Osteoblast (primary cell): Measurements from ENCODE around the gene HSDL2. TPM values are rescaled to one million over a fixed set of nuclear protein-coding genes. Genes with fewer than 3 reads are reported as not detected.

Source experiments
- DNase-seq: peaks from one replicate; pipeline ENCODE4 v3.0.0; 2011; ENCODE audit warnings: low spot score, mixed read lengths; ENCODE audit not compliant: insufficient read length; ENCODE audit errors: missing footprints
- H2AFZ ChIP-seq: 2 replicates; pipeline ENCODE4 v1.6.0; 2011; ENCODE audit warnings: mild to moderate bottlenecking, low read length
- H3K27ac ChIP-seq: 2 replicates; pipeline ENCODE4 v1.5.1; 2011; ENCODE audit warnings: mild to moderate bottlenecking, low read depth, low read length, moderate library complexity
- H3K27me3 ChIP-seq: 2 replicates; pipeline ENCODE4 v1.6.0; 2012; ENCODE audit warnings: mild to moderate bottlenecking, control low read depth, inconsistent platforms, low read length, moderate library complexity; ENCODE audit not compliant: insufficient read depth
- H3K36me3 ChIP-seq: 2 replicates; pipeline ENCODE4 v1.5.1; 2011; ENCODE audit warnings: mild to moderate bottlenecking, low read length, control low read depth, moderate library complexity; ENCODE audit not compliant: insufficient read depth
- H3K4me1 ChIP-seq: 2 replicates; pipeline ENCODE4 v1.5.1; 2011; ENCODE audit warnings: mild to moderate bottlenecking, low read length, control low read depth, moderate library complexity; ENCODE audit not compliant: insufficient read depth
- H3K4me2 ChIP-seq: 2 replicates; pipeline ENCODE4 v1.6.0; 2011; ENCODE audit warnings: mild to moderate bottlenecking, low read length; ENCODE audit not compliant: insufficient read depth
- H3K4me3 ChIP-seq: fragments of 200-600 bp; sonication (generic); 3 replicates; pipeline ENCODE4 v1.5.1; 2012; ENCODE audit warnings: mild to moderate bottlenecking, low read length, inconsistent platforms; ENCODE audit not compliant: insufficient read depth
- H3K79me2 ChIP-seq: 2 replicates; pipeline ENCODE4 v1.6.0; 2012; ENCODE audit warnings: mild to moderate bottlenecking, low read length, control low read depth, inconsistent platforms; ENCODE audit not compliant: insufficient read depth
- H3K9me3 ChIP-seq: 2 replicates; pipeline ENCODE4 v1.5.1; 2011; ENCODE audit warnings: low read depth, low read length, control low read depth
- H4K20me1 ChIP-seq: 2 replicates; pipeline ENCODE4 v1.6.0; 2012; ENCODE audit warnings: mild to moderate bottlenecking, low read length, control low read depth; ENCODE audit not compliant: insufficient read depth
- CTCF ChIP-seq: IDR thresholded peaks from 2 replicates; pipeline ENCODE4 v1.5.1; 2011; ENCODE audit warnings: mild to moderate bottlenecking, low read depth, low read length, moderate library complexity; ENCODE audit errors: extremely low read depth
- total RNA-seq: library from RNA; depleted of rRNA; stranded (reverse); fragments of >200 nt; gene quantifications from 2 replicates; pipeline ENCODE4 v1.2.3, GENCODE V29; 2012

The HSDL2 gene
- total RNA-seq, 1 donor: 42.3 TPM

DNA sequence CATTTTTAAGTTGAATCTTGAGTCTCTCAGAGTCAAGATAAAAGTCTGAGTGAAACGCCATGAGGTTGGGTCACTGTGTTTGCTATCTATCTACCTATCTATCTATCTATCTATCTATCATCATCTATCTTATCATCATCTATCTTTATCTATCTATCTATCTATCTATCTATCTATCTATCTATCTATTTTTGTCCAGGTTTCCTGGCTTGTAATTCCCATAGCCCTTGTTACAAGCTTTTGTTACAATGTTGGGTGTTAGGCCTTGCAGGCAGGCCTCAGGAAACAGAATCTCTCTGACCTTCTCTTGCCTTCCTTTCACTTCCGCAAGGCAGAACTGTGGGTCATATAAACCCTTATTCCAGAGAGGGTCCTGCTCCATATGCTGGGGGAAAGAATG is 94.1 kb downstream of the HSDL2 start:
- Histone ChIP-seq H3K27me3 (no peaks in the 10 kb centered on the region), H3K4me1 (no peaks in the 10 kb centered on the region), H2AFZ (no peak overlapping the region), H4K20me1 (no peaks in the 10 kb centered on the region), H3K27ac (no peak overlapping the region), H3K4me3 (no peak overlapping the region), H3K4me2 (no peak overlapping the region), H3K79me2 (no peaks in the 10 kb centered on the region), H3K36me3 (peaks cover 11% of the 10 kb centered on the region), H3K9me3 (no peaks in the 10 kb centered on the region)
- TF ChIP-seq CTCF: no peak
- no peak for DNase-seq

DNA sequence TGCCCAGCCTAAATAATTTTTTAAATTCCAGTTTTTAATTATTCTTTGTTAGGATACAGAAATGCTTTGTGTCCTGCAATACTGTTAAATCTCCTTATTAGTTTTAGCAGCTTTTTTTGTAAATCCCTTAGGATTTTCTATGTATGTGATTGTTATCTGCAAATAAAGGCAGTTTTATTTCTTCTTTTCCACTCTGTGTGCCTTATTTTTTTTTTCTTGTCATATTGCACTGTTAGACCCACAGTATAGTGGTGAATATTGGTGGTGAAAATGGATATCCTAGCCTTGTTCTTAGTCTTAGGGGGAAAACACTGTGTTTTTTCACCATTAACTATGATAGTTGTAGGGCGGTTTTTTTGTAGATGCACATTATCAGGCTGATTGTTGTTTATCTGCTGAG is 95.4 kb downstream of the HSDL2 start:
- H3K4me2 ChIP-seq: no peak overlapping the region

GRCh38 chr9:112477330-112477729 is 97.4 kb downstream of the HSDL2 start:
- no peak overlapping the region for H2AFZ ChIP-seq
- no peaks in the 10 kb centered on the region for H3K9me3 ChIP-seq
- H3K4me2 ChIP-seq: no peak overlapping the region
- no peak overlapping the region for H3K4me3 ChIP-seq
- no peak overlapping the region for H3K27ac ChIP-seq
- H3K36me3 ChIP-seq: no peaks in the 10 kb centered on the region
- no peak for TF ChIP-seq CTCF
- H4K20me1 ChIP-seq: no peaks in the 10 kb centered on the region
- no peak for DNase-seq
- H3K79me2 ChIP-seq: no peaks in the 10 kb centered on the region
- H3K27me3 ChIP-seq: no peaks in the 10 kb centered on the region
- no peaks in the 10 kb centered on the region for H3K4me1 ChIP-seq

More for the DNA sequence above, 95.4 kb downstream of the HSDL2 start:
- Histone ChIP-seq H3K36me3 (peaks cover 11% of the 10 kb centered on the region), H4K20me1 (no peaks in the 10 kb centered on the region), H3K27me3 (no peaks in the 10 kb centered on the region), H3K27ac (no peak overlapping the region), H2AFZ (no peak overlapping the region), H3K4me1 (no peaks in the 10 kb centered on the region), H3K79me2 (no peaks in the 10 kb centered on the region), H3K4me3 (no peak overlapping the region), H3K9me3 (no peaks in the 10 kb centered on the region)
- no peak for DNase-seq
- no peak for TF ChIP-seq CTCF

DNA sequence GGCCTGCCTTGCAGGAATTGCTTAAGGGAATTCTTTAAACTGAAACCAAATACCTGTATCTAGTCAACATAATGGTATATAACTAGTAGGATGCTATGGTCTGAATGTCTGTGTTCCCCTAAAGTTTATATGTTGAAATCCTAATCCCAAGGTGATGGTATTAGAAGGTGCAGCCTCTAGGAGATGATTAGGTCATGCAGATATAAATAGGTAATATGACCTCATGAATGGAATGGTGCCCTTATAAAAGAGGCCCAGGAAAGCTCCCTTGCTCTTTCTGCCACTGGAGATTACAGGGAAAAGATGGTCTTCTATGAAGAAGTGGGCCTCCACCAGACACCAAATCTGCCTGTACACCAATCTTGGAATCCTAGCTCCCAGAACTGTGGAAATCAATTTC is 99.3 kb downstream of the HSDL2 start:
- DNase-seq: no peak
- TF ChIP-seq CTCF: no peak
- Histone ChIP-seq H3K4me1 (no peaks in the 10 kb centered on the region), H3K36me3 (no peaks in the 10 kb centered on the region), H3K4me2 (no peak overlapping the region), H3K27me3 (no peaks in the 10 kb centered on the region), H2AFZ (no peak overlapping the region), H3K4me3 (no peak overlapping the region), H3K27ac (no peak overlapping the region), H3K9me3 (no peaks in the 10 kb centered on the region), H3K79me2 (no peaks in the 10 kb centered on the region), H4K20me1 (no peaks in the 10 kb centered on the region)
